Psoas muscle (tissue), 8 donors: ENCODE measurements around the gene RTRAF. TPM values are rescaled to one million over a fixed set of nuclear protein-coding genes. Genes with fewer than 3 reads are reported as not detected.

Experiments
- ATAC-seq, 4 donors: fragments of 200-7000 bp; cut with Tn5 transposase; one replicate each; pipeline ENCODE4 v1.9.1; 2020; ENCODE audit warnings: moderate library complexity in 3 of 4, mild to moderate bottlenecking in 2 of 4
- DNase-seq, 2 donors: peaks; one replicate each; pipeline ENCODE4 v3.0.0-alpha.2; 2020
- H3K27ac ChIP-seq: fragments of 200-600 bp; one replicate; pipeline ENCODE4 v1.8.0; 2022
- H3K27me3 ChIP-seq, 3 donors: fragments of 200-600 bp in 1 of 3; one replicate each; pipeline versions ENCODE4 v1.6.1 to v1.8.0; 2013 to 2022; ENCODE audit warnings: low read length in 2 of 3, mild to moderate bottlenecking in 2 of 3, moderate library complexity in 1 of 3; ENCODE audit not compliant: insufficient read depth in 3 of 3
- H3K36me3 ChIP-seq, 2 donors: fragments of 200-600 bp in 1 of 2; one replicate each; pipeline versions ENCODE4 v1.6.1 to v1.8.0; 2013 to 2022; ENCODE audit warnings: low read depth in 1 of 2, mild to moderate bottlenecking in 1 of 2, moderate library complexity in 1 of 2; ENCODE audit not compliant: insufficient read depth in 1 of 2
- H3K4me1 ChIP-seq: fragments of 200-600 bp; one replicate; pipeline ENCODE4 v1.8.0; 2022
- H3K4me3 ChIP-seq: fragments of 200-600 bp; one replicate; pipeline ENCODE4 v1.8.0; 2022; ENCODE audit warnings: mild to moderate bottlenecking
- H3K9me3 ChIP-seq: fragments of 200-600 bp; one replicate; pipeline ENCODE4 v1.8.0; 2022
- CTCF ChIP-seq: fragments of 200-600 bp; IDR thresholded peaks from one replicate; pipeline ENCODE4 v1.8.0; 2022; ENCODE audit warnings: antibody characterized with exemption
- WGBS, 3 donors: extraction: QIAGEN DNeasy Blood & Tissue Kit; methylation state at CpG; one replicate each; pipeline versions ENCODE4 v1.1.6 to v1.1.7; 2013; 5-methylcytosine and 5-hydroxymethylcytosine counted together
- intact Hi-C, 2 donors: fragments of 100-400 bp; cut with DNase I; formaldehyde crosslinking; loops; one replicate each; pipeline versions ENCODE4 v1.11.0 to v1.14.2; 2022
- polyA plus RNA-seq, 3 donors: library from polyadenylated mRNA; stranded (reverse); fragments of 200-250 nt; gene quantifications; one replicate each; pipeline ENCODE4 v1.2.3, GENCODE V29; 2013
- total RNA-seq, 4 donors: library from RNA; stranded (reverse); fragmentation: NEBNext Ultra II Directional in 2 of 4; extraction: Animal tissue kit (Norgen Biotek cat#: 25700) in 2 of 4; gene quantifications; one replicate each; pipeline versions ENCODE4 v1.2.1 to v1.2.4, GENCODE V29; 2021 to 2023
- donor health status: healthy with polysubstance abuse.
- donor health status: DM: no; HTN: no; CAD: no; lungs with moderate emphysema.
- donor health status: Bipolar disorder and iron deficiency.
- donor health status: healthy.
- donor health status: DM: yes; HTN: yes; CAD: no.
- donor health status: DM: no; HTN: no; CAD: no.
- donor health status: DM: no; HTN: no; CAD: no.
- donor health status: DM: yes; HTN: yes; CAD: no.

Gene RTRAF
- total and polyA plus RNA-seq, 7 donors: 110 to 174 (median 153) TPM

GRCh38 chr14:52040598-52040997 is 51.3 kb downstream of the RTRAF start:
- no peak for ATAC-seq
- Histone ChIP-seq H3K4me1 (no peaks in the 10 kb centered on the region), H3K9me3 (no peaks in the 10 kb centered on the region), H3K4me3 (no peak overlapping the region), H3K36me3 (peaks cover 0 to 9% of the 10 kb centered on the region in 2 donors), H3K27ac (no peak overlapping the region), H3K27me3 (no peaks in the 10 kb centered on the region)
- no peak for TF ChIP-seq CTCF
- DNase-seq: no peak
- WGBS, 3 donors: 87 to 94% (median 92%) methylated on average over 7 of the region's 7 CpGs
- intact Hi-C loops: no loop called here

- no peak for TF ChIP-seq CTCF
- peaks cover 0 to 9% of the 10 kb centered on the region in 2 donors for H3K36me3 ChIP-seq
- H3K9me3 ChIP-seq: no peaks in the 10 kb centered on the region
- ATAC-seq: no peak
- intact Hi-C loops: no loop called here
- no peak overlapping the region for H3K4me3 ChIP-seq
- H3K27ac ChIP-seq: no peak overlapping the region
- WGBS, 3 donors: 11 to 27% (median 17%) methylated on average over 8 of the region's 8 CpGs
- DNase-seq: no peak
- H3K27me3 ChIP-seq: no peaks in the 10 kb centered on the region
- H3K4me1 ChIP-seq: no peaks in the 10 kb centered on the region
Observed at GRCh38 chr14:52042371-52043289, 53.3 kb downstream of the RTRAF start.

- peaks cover 2% of the 10 kb centered on the region for H3K4me1 ChIP-seq
- no peaks in the 10 kb centered on the region for H3K9me3 ChIP-seq
- no peak for DNase-seq
- no peaks in the 10 kb centered on the region for H3K27me3 ChIP-seq
- H3K27ac ChIP-seq: no peak overlapping the region
- intact Hi-C loops: no loop called here
- peaks cover 0 to 9% of the 10 kb centered on the region in 2 donors for H3K36me3 ChIP-seq
- H3K4me3 ChIP-seq: no peak overlapping the region
- TF ChIP-seq CTCF: peak; percentile 22
- ATAC-seq: no peak
- 48 to 76% (median 60%) methylated on average over 5 of the region's 5 CpGs for WGBS, 3 donors
Observed at GRCh38 chr14:52043690-52044089, 54.3 kb downstream of the RTRAF start.

- H3K27me3 ChIP-seq: no peaks in the 10 kb centered on the region
- DNase-seq (no peak), ATAC-seq (no peak)
- peaks cover 4% of the 10 kb centered on the region for H3K4me1 ChIP-seq
- H3K36me3 ChIP-seq: peaks cover 0 to 9% of the 10 kb centered on the region in 2 donors
- intact Hi-C loops: no loop called here
- no peaks in the 10 kb centered on the region for H3K9me3 ChIP-seq
- no peak overlapping the region for H3K27ac ChIP-seq
- no peak overlapping the region for H3K4me3 ChIP-seq
- no peak for TF ChIP-seq CTCF
- WGBS, 3 donors: 88 to 89% (median 88%) methylated on average over 11 of the region's 11 CpGs
Observed at GRCh38 chr14:52044791-52045522, 55.6 kb downstream of the RTRAF start.
